SH-SY5Y (cell line): ENCODE measurements around the gene PEX11A.

ENCODE experiments used
- GATA2 ChIP-seq: IDR thresholded peaks from 2 replicates; pipeline ENCODE4 v1.6.1; 2011; ENCODE audit warnings: mild to moderate bottlenecking, low read depth, low read length
- GATA3 ChIP-seq: IDR thresholded peaks from 2 replicates; pipeline ENCODE4 v1.6.1; 2011; ENCODE audit warnings: low read depth, mild to moderate bottlenecking, low read length, moderate library complexity

GRCh38 chr15:89667706-89667960 is 22.9 kb downstream of the PEX11A start:
- TF ChIP-seq GATA2 (no peak), GATA3 (no peak)
